HL-60 (cell line): Measurements from ENCODE around the gene PLP1.

Experiments used
- DNase-seq, 2 experiments: peaks; one replicate each; pipeline ENCODE4 v3.0.0-alpha.2; 2010 to 2020; ENCODE audit warnings: low read depth in 1 of 2, low spot score in 1 of 2
- H3K27ac ChIP-seq: fragments of 250-450 bp; sonication (Bioruptor Pico); replicated peaks from 2 replicates; pipeline ENCODE4 v1.5.1; 2020; ENCODE audit warnings: mild to moderate bottlenecking, moderate library complexity
- H3K27me3 ChIP-seq: fragments of 250-450 bp; sonication (Bioruptor Pico); 2 replicates; pipeline ENCODE4 v1.5.1; 2021; ENCODE audit warnings: mild to moderate bottlenecking, moderate library complexity; ENCODE audit not compliant: insufficient read depth, poor library complexity, severe bottlenecking
- H3K4me3 ChIP-seq: replicated peaks from 2 replicates; pipeline ENCODE4 v1.5.1; 2011; ENCODE audit warnings: mild to moderate bottlenecking, control low read depth, low read length; ENCODE audit not compliant: insufficient read depth
- GABPA ChIP-seq: IDR thresholded peaks from 2 replicates; pipeline ENCODE4 v1.6.1; 2012; ENCODE audit warnings: low read depth
- POLR2AphosphoS5 ChIP-seq: IDR thresholded peaks from 2 replicates; pipeline ENCODE4 v1.6.1; 2012; ENCODE audit warnings: low read depth
- REST ChIP-seq: IDR thresholded peaks from 2 replicates; pipeline ENCODE4 v1.6.1; 2012; ENCODE audit warnings: low read depth; ENCODE audit not compliant: insufficient replicate concordance
- SPI1 ChIP-seq: IDR thresholded peaks from 2 replicates; pipeline ENCODE4 v1.6.1; 2012; ENCODE audit warnings: low read depth, mild to moderate bottlenecking, borderline replicate concordance
- TF ChIP-seq, protein P1 (sequence below): IDR thresholded peaks from one replicate; pipeline ENCODE4 v1.5.1; 2011; ENCODE audit warnings: low read length, control low read depth, inconsistent platforms; ENCODE audit not compliant: insufficient read depth

Gene PLP1

GRCh38 chrX:103734125-103734760 lies 42.4 kb upstream of the PLP1 start:
- Histone ChIP-seq H3K27me3 (peaks cover 2% of the 10 kb centered on the region), H3K27ac (no peak overlapping the region), H3K4me3 (no peak overlapping the region)
- no peak for DNase-seq
- TF ChIP-seq POLR2AphosphoS5: no peak
- TF ChIP-seq GABPA: no peak
- TF ChIP-seq SPI1: no peak
- TF ChIP-seq, protein P1, sequence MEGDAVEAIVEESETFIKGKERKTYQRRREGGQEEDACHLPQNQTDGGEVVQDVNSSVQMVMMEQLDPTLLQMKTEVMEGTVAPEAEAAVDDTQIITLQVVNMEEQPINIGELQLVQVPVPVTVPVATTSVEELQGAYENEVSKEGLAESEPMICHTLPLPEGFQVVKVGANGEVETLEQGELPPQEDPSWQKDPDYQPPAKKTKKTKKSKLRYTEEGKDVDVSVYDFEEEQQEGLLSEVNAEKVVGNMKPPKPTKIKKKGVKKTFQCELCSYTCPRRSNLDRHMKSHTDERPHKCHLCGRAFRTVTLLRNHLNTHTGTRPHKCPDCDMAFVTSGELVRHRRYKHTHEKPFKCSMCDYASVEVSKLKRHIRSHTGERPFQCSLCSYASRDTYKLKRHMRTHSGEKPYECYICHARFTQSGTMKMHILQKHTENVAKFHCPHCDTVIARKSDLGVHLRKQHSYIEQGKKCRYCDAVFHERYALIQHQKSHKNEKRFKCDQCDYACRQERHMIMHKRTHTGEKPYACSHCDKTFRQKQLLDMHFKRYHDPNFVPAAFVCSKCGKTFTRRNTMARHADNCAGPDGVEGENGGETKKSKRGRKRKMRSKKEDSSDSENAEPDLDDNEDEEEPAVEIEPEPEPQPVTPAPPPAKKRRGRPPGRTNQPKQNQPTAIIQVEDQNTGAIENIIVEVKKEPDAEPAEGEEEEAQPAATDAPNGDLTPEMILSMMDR: no peak
- no peak for TF ChIP-seq REST

- Histone ChIP-seq H3K27ac (no peak overlapping the region), H3K27me3 (peaks cover 2% of the 10 kb centered on the region), H3K4me3 (no peak overlapping the region)
- TF ChIP-seq, protein P1: no peak
- no peak for TF ChIP-seq SPI1
- no peak for TF ChIP-seq GABPA
- TF ChIP-seq REST: no peak
- TF ChIP-seq POLR2AphosphoS5: no peak
- no peak for DNase-seq
Measured at GRCh38 chrX:103737696-103738095, 38.9 kb upstream of the PLP1 start.

- TF ChIP-seq, protein P1: no peak
- TF ChIP-seq REST (no peak), POLR2AphosphoS5 (no peak), GABPA (no peak), SPI1 (no peak)
- H3K27me3 ChIP-seq: no peaks in the 10 kb centered on the region
- no peak for DNase-seq
- no peak overlapping the region for H3K27ac ChIP-seq
- H3K4me3 ChIP-seq: no peak overlapping the region
Measured at GRCh38 chrX:103739421-103739820, 37.2 kb upstream of the PLP1 start.
